ENCODE results near the gene SERPINB10.

Gene SERPINB10

GRCh38 chr18:63872586-63872985 lies 35.2 kb upstream of the SERPINB10 start:
- Histone ChIP-seq H3K27ac (ENCODE audit: poor library complexity, severe bottlenecking) (no peak overlapping the region), H3K4me3 (ENCODE audit: severe bottlenecking) (no peak overlapping the region), H3K9me3 (ENCODE audit: severe bottlenecking) (no peaks in the 10 kb centered on the region), H3K27me3 (ENCODE audit: insufficient read depth, poor library complexity, severe bottlenecking) (no peaks in the 10 kb centered on the region), H3K4me1 (ENCODE audit: insufficient read depth, poor library complexity, severe bottlenecking) (peaks cover 25% of the 10 kb centered on the region), H3K36me3 (ENCODE audit: low read depth) (no peaks in the 10 kb centered on the region)
- TF ChIP-seq, protein P1, sequence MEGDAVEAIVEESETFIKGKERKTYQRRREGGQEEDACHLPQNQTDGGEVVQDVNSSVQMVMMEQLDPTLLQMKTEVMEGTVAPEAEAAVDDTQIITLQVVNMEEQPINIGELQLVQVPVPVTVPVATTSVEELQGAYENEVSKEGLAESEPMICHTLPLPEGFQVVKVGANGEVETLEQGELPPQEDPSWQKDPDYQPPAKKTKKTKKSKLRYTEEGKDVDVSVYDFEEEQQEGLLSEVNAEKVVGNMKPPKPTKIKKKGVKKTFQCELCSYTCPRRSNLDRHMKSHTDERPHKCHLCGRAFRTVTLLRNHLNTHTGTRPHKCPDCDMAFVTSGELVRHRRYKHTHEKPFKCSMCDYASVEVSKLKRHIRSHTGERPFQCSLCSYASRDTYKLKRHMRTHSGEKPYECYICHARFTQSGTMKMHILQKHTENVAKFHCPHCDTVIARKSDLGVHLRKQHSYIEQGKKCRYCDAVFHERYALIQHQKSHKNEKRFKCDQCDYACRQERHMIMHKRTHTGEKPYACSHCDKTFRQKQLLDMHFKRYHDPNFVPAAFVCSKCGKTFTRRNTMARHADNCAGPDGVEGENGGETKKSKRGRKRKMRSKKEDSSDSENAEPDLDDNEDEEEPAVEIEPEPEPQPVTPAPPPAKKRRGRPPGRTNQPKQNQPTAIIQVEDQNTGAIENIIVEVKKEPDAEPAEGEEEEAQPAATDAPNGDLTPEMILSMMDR (IDR thresholded peaks at IDR 0.05; ENCODE audit: poor library complexity, severe bottlenecking), result no peak
- DNase-seq (ENCODE audit: low spot score) (no peak), ATAC-seq (ENCODE audit: low read depth) (no peak)

DNA sequence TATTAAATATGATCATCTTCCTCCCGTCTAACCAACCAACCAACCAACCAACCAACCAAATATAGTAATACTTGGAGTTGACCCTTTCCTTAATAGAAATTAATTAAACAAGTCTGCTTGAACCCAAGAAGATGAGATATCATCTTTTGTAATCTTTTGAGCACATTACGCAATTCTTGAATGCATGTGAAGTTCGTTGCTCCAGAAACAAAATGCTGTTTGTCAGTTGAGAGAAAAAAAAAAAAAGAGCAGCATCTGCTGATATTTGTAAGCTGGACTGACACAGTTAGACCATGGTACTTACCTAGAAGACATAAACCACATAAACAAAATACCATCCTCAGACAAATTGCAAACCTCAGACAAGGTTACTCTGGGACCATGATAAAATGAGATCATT lies 29.4 kb upstream of the SERPINB10 start:
- DNase-seq (ENCODE audit: low spot score) (no peak), ATAC-seq (ENCODE audit: low read depth) (no peak)
- no peaks in the 10 kb centered on the region for H3K9me3 ChIP-seq (ENCODE audit: severe bottlenecking)
- H3K4me3 ChIP-seq (ENCODE audit: severe bottlenecking), result no peak overlapping the region
- H3K36me3 ChIP-seq (ENCODE audit: low read depth), result no peaks in the 10 kb centered on the region
- no peak overlapping the region for H3K27ac ChIP-seq (ENCODE audit: poor library complexity, severe bottlenecking)
- no peaks in the 10 kb centered on the region for H3K27me3 ChIP-seq (ENCODE audit: insufficient read depth, poor library complexity, severe bottlenecking)
- TF ChIP-seq, protein P1 (IDR thresholded peaks at IDR 0.05; ENCODE audit: poor library complexity, severe bottlenecking), result no peak
- peaks cover 18% of the 10 kb centered on the region for H3K4me1 ChIP-seq (ENCODE audit: insufficient read depth, poor library complexity, severe bottlenecking)

DNA sequence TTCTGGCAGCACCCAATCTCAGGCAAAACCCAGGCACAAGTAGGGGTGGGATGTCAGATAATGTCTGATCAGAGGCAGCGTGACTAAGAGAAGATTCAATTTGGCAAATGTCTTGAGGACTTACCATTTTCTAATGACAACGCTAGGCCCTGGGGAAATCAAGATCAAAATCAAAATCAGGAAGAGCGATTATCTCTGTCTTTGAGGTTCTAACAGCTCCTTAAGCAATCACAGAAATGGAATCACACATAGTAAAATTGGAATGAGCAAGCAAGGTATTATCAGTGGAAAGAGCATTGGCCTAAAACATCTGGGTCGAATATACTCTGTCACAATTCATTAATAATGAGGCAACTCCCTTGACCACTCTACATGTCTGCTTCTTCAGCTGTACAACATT lies 28.8 kb upstream of the SERPINB10 start:
- Histone ChIP-seq H3K27ac (ENCODE audit: poor library complexity, severe bottlenecking) (no peak overlapping the region), H3K4me3 (ENCODE audit: severe bottlenecking) (no peak overlapping the region), H3K36me3 (ENCODE audit: low read depth) (no peaks in the 10 kb centered on the region), H3K9me3 (ENCODE audit: severe bottlenecking) (no peaks in the 10 kb centered on the region), H3K27me3 (ENCODE audit: insufficient read depth, poor library complexity, severe bottlenecking) (no peaks in the 10 kb centered on the region), H3K4me1 (ENCODE audit: insufficient read depth, poor library complexity, severe bottlenecking) (peaks cover 22% of the 10 kb centered on the region)
- TF ChIP-seq, protein P1 (IDR thresholded peaks at IDR 0.05; ENCODE audit: poor library complexity, severe bottlenecking), result no peak
- ATAC-seq (ENCODE audit: low read depth) (no peak), DNase-seq (ENCODE audit: low spot score) (no peak)

- peaks cover 22% of the 10 kb centered on the region for H3K4me1 ChIP-seq (ENCODE audit: insufficient read depth, poor library complexity, severe bottlenecking)
- no peaks in the 10 kb centered on the region for H3K36me3 ChIP-seq (ENCODE audit: low read depth)
- no peak for DNase-seq (ENCODE audit: low spot score)
- H3K4me3 ChIP-seq (ENCODE audit: severe bottlenecking), result no peak overlapping the region
- ATAC-seq (ENCODE audit: low read depth), result no peak
- H3K9me3 ChIP-seq (ENCODE audit: severe bottlenecking), result no peaks in the 10 kb centered on the region
- H3K27me3 ChIP-seq (ENCODE audit: insufficient read depth, poor library complexity, severe bottlenecking), result no peaks in the 10 kb centered on the region
- peak overlapping the region; percentile 93 for H3K27ac ChIP-seq (ENCODE audit: poor library complexity, severe bottlenecking)
- TF ChIP-seq, protein P1 (IDR thresholded peaks at IDR 0.05; ENCODE audit: poor library complexity, severe bottlenecking), result no peak
Observed at GRCh38 chr18:63879709-63880108, 28.0 kb upstream of the SERPINB10 start.

DNA sequence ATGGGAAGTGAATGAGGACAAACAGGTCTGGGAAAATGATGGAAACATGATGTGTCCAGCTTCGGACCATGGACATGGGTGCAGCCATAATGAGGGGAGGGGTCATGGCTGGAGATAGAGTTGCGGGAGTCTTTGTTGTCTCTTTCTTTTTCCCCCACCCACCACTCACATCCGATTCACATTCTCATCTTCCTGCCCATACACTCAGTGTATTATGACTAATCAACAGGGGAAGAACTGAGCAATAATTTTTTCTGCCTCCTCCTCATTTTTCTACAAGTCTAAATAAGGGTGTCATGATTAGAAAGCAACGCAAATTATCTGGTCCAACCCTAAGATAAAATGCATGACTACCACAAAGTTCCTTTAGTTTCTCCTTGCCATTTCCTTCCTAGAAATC lies 25.9 kb upstream of the SERPINB10 start:
- Histone ChIP-seq H3K27ac (ENCODE audit: poor library complexity, severe bottlenecking) (peak overlapping the region; percentile 93), H3K36me3 (ENCODE audit: low read depth) (no peaks in the 10 kb centered on the region), H3K4me1 (ENCODE audit: insufficient read depth, poor library complexity, severe bottlenecking) (peaks cover 22% of the 10 kb centered on the region), H3K4me3 (ENCODE audit: severe bottlenecking) (no peak overlapping the region), H3K27me3 (ENCODE audit: insufficient read depth, poor library complexity, severe bottlenecking) (no peaks in the 10 kb centered on the region), H3K9me3 (ENCODE audit: severe bottlenecking) (no peaks in the 10 kb centered on the region)
- ATAC-seq (ENCODE audit: low read depth), result peak; percentile 59
- TF ChIP-seq, protein P1 (IDR thresholded peaks at IDR 0.05; ENCODE audit: poor library complexity, severe bottlenecking), result no peak
- DNase-seq (ENCODE audit: low spot score), result no peak
